CD14-positive monocyte (primary cell): Measurements from ENCODE around the gene MYO1C. TPM values are rescaled to one million over a fixed set of nuclear protein-coding genes. Genes with fewer than 3 reads are reported as not detected.

Experiments used
- DNase-seq, 3 donors: peaks; one replicate each; pipeline ENCODE4 v3.0.0-alpha.2; 2011 to 2022
- H2AFZ ChIP-seq: 2 replicates; pipeline ENCODE4 v1.6.0; 2012; ENCODE audit warnings: mild to moderate bottlenecking, low read depth, low read length, inconsistent platforms; ENCODE audit not compliant: insufficient read depth, poor library complexity, severe bottlenecking
- H3K27ac ChIP-seq, 2 donors: 1 replicate in 1 of 2; 2 replicates in 1 of 2; pipeline ENCODE4 v1.5.1; 2012 to 2013; ENCODE audit warnings: low read length in 2 of 2, control low read depth in 1 of 2, inconsistent platforms in 1 of 2, low read depth in 1 of 2, mild to moderate bottlenecking in 1 of 2
- H3K27me3 ChIP-seq, 2 donors: one replicate each; pipeline versions ENCODE4 v1.6.0 to v1.6.1; 2011 to 2013; ENCODE audit warnings: low read length in 2 of 2; ENCODE audit not compliant: control insufficient read depth in 2 of 2, insufficient read depth in 2 of 2
- H3K36me3 ChIP-seq, 2 donors: replicated peaks in 1 of 2; 1 replicate in 1 of 2; 2 replicates in 1 of 2; pipeline versions ENCODE4 v1.5.1 to v1.6.1; 2012 to 2013; ENCODE audit warnings: low read length in 2 of 2, control low read depth in 1 of 2, inconsistent platforms in 1 of 2, mild to moderate bottlenecking in 1 of 2; ENCODE audit not compliant: insufficient read depth in 2 of 2, control insufficient read depth in 1 of 2
- H3K4me1 ChIP-seq, 2 donors: 1 replicate in 1 of 2; 2 replicates in 1 of 2; pipeline versions ENCODE4 v1.5.1 to v1.6.1; 2012 to 2013; ENCODE audit warnings: low read length in 2 of 2, control low read depth in 1 of 2, inconsistent platforms in 1 of 2, mild to moderate bottlenecking in 1 of 2, moderate library complexity in 1 of 2; ENCODE audit not compliant: insufficient read depth in 2 of 2, control insufficient read depth in 1 of 2
- H3K4me2 ChIP-seq: replicated peaks from 2 replicates; pipeline ENCODE3; 2012; ENCODE audit warnings: low read length, moderate library complexity, mild to moderate bottlenecking; ENCODE audit not compliant: poor library complexity, severe bottlenecking; ENCODE audit errors: extremely low read depth
- H3K4me3 ChIP-seq, 3 experiments: fragments of 200-600 bp in 1 of 3; sonication (generic) in 1 of 3; replicated peaks in 1 of 3; 1 replicate in 2 of 3; 2 replicates in 1 of 3; pipeline ENCODE4 v1.5.1; 2011 to 2013; ENCODE audit warnings: low read length in 3 of 3, mild to moderate bottlenecking in 3 of 3, control low read depth in 2 of 3, low read depth in 2 of 3, inconsistent platforms in 1 of 3, moderate library complexity in 1 of 3
- H3K79me2 ChIP-seq: 2 replicates; pipeline ENCODE4 v1.6.0; 2012; ENCODE audit warnings: mild to moderate bottlenecking, control low read depth, inconsistent platforms, low read length, moderate library complexity; ENCODE audit not compliant: insufficient read depth
- H3K9ac ChIP-seq: 2 replicates; pipeline ENCODE4 v1.6.0; 2017; ENCODE audit warnings: low read length, mild to moderate bottlenecking; ENCODE audit not compliant: insufficient read depth, poor library complexity, severe bottlenecking
- H3K9me3 ChIP-seq, 2 donors: replicated peaks in 1 of 2; 1 replicate in 1 of 2; 2 replicates in 1 of 2; pipeline versions ENCODE4 v1.5.1 to v1.6.1; 2012 to 2013; ENCODE audit warnings: low read length in 2 of 2, control low read depth in 1 of 2; ENCODE audit not compliant: control insufficient read depth in 1 of 2, insufficient read depth in 1 of 2
- H4K20me1 ChIP-seq: 2 replicates; pipeline ENCODE4 v1.6.0; 2012; ENCODE audit warnings: mild to moderate bottlenecking, low read length, control low read depth, moderate library complexity; ENCODE audit not compliant: insufficient read depth
- H3K27ac Mint-ChIP-seq, 7 donors: one replicate each; pipeline ENCODE4 v1.8.0; 2020; ENCODE audit warnings: mild to moderate bottlenecking in 7 of 7, mixed read lengths in 7 of 7, moderate library complexity in 6 of 7, inconsistent platforms in 2 of 7
- H3K27me3 Mint-ChIP-seq, 3 donors: one replicate each; pipeline ENCODE4 v1.8.0; 2021 to 2022; ENCODE audit warnings: low read depth in 3 of 3, mild to moderate bottlenecking in 3 of 3, mixed read lengths in 3 of 3, moderate library complexity in 3 of 3, inconsistent platforms in 1 of 3
- H3K36me3 Mint-ChIP-seq, 2 donors: one replicate each; pipeline ENCODE4 v1.8.0; 2020; ENCODE audit warnings: mixed read lengths in 2 of 2, inconsistent platforms in 1 of 2, mild to moderate bottlenecking in 1 of 2
- H3K4me1 Mint-ChIP-seq: one replicate; pipeline ENCODE4 v1.8.0; 2020; ENCODE audit warnings: mild to moderate bottlenecking, mixed read lengths
- H3K4me3 Mint-ChIP-seq, 2 donors: one replicate each; pipeline ENCODE4 v1.8.0; 2020; ENCODE audit warnings: mild to moderate bottlenecking in 2 of 2, mixed read lengths in 2 of 2, moderate library complexity in 1 of 2
- H3K9me3 Mint-ChIP-seq, 7 donors: one replicate each; pipeline ENCODE4 v1.8.0; 2020 to 2022; ENCODE audit warnings: mixed read lengths in 7 of 7, mild to moderate bottlenecking in 6 of 7, moderate library complexity in 6 of 7, inconsistent platforms in 2 of 7
- WGBS: methylation state at CpG from one replicate; pipeline ENCODE4 v1.1.5; 2013; ENCODE audit warnings: missing lambda C conversion rate; ENCODE audit not compliant: insufficient coverage; 5-methylcytosine and 5-hydroxymethylcytosine counted together
- intact Hi-C, 2 donors: fragments of 100-400 bp; cut with micrococcal nuclease; formaldehyde crosslinking; loops; one replicate each; pipeline versions ENCODE4 v1.15.0 to v1.15.1; 2023
- polyA plus RNA-seq, 3 donors: library from polyadenylated mRNA; depleted of rRNA in 1 of 3; unstranded in 2 of 3; stranded (reverse) in 1 of 3; fragments of 300-500 nt in 2 of 3; fragments of >200 nt in 1 of 3; fragmentation: Illumina TruSeq in 2 of 3; gene quantifications; 1 replicate in 2 of 3; 2 replicates in 1 of 3; pipeline ENCODE4 v1.2.3, GENCODE V29; 2012 to 2021
- TF ChIP-seq, protein P1 (sequence below): fragments of 200-600 bp; IDR thresholded peaks from one replicate; pipeline ENCODE4 v1.8.0; 2022; ENCODE audit warnings: antibody characterized with exemption, mild to moderate bottlenecking

The MYO1C gene
- polyA plus RNA-seq, 3 donors = 2.5 to 9.5 (median 3.1) TPM

DNA sequence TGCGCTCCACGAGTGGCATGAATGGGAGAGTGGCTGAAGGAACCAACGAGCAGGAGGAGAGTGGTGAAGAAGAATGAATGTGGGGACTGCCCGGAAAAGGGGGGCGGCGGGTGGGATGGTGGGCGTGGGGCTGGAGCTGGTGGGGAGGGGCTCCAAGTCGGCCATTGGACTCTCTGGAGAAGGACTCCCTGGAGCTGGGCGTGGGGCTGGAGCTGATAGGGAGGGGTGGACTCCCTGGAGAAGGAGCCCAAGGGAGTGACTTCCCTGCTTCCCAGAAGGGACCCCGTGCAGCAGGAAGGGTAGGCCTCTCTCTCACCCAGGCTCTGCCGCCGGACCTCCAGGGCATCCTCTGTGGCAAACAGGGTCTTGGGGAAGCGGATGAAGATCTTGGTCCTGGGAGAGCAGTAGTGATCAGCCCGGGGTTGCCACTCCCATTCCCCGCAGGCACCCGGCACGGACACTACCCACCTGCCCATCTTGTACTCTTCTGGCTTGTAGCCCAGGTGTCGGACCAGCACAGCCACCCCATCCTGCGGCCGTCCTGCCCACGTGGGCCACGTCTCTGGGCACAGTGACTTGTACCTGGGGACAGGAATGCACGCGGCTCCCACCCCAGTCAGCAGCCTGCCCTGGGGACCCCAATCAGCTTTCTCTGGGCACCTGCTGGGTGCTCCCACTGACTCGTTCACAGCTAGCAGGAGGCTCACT, 21.6 kb downstream of the MYO1C start:
- no peak for DNase-seq
- peaks cover 27 to 28% of the 10 kb centered on the region in 2 donors for H3K4me1 ChIP-seq

DNA sequence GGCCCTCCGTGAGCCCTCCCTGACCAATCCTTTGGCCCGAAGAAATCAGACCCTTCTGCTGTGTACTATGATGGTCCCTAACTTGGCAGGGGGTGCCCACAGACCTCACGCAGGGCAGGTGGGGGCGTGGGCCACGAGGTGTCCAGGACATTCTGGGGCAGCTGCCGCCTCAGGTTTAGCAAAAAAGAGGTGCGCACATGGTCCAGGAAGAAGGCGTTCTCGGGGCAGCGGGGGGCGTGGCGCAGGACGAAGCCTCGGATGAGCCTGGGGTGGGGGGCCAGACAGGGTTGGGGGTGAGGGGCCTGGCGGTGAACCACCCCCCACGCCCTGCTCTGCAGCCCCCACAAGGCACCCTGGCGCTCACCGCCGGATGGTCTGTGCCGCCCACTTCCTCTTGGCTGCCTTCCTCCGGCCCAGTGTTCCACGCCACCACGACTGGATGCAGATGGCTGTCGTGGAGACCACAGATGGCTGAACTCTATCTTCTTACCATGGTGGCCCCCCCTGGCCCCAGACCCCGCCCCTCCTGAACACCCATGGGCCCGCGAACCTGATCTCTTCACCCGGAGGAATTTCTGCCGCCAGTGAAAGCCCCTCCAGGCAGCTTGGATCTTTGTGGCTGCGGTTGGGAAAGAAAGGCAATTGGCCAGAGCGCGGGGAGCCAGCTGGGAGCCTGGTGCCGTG, 22.3 kb downstream of the MYO1C start:
- no peak overlapping the region for H2AFZ ChIP-seq
- peaks cover 0 to 10% (median 8%) of the 10 kb centered on the region in 7 donors for H3K9me3 Mint-ChIP-seq
- H3K27me3 Mint-ChIP-seq = peaks cover 30 to 72% (median 50%) of the 10 kb centered on the region in 3 donors
- 40% methylated on average over 22 of the region's 33 CpGs for WGBS
- peak overlapping the region in 1 of 2 donors; percentile 35 for H3K4me3 Mint-ChIP-seq
- H3K9me3 ChIP-seq = peaks cover 0 to 7% of the 10 kb centered on the region in 2 donors
- no peak overlapping the region for H3K4me2 ChIP-seq
- peaks cover 27 to 28% of the 10 kb centered on the region in 2 donors for H3K4me1 ChIP-seq
- no peak overlapping the region for H3K9ac ChIP-seq
- H3K4me3 ChIP-seq = no peak overlapping the region
- H3K4me1 Mint-ChIP-seq = peaks cover 30% of the 10 kb centered on the region
- no peaks in the 10 kb centered on the region for H3K36me3 ChIP-seq
- H4K20me1 ChIP-seq = peaks cover 9% of the 10 kb centered on the region
- peak overlapping the region in 1 of 7 donors; percentile 55 for H3K27ac Mint-ChIP-seq
- TF ChIP-seq, protein P1, sequence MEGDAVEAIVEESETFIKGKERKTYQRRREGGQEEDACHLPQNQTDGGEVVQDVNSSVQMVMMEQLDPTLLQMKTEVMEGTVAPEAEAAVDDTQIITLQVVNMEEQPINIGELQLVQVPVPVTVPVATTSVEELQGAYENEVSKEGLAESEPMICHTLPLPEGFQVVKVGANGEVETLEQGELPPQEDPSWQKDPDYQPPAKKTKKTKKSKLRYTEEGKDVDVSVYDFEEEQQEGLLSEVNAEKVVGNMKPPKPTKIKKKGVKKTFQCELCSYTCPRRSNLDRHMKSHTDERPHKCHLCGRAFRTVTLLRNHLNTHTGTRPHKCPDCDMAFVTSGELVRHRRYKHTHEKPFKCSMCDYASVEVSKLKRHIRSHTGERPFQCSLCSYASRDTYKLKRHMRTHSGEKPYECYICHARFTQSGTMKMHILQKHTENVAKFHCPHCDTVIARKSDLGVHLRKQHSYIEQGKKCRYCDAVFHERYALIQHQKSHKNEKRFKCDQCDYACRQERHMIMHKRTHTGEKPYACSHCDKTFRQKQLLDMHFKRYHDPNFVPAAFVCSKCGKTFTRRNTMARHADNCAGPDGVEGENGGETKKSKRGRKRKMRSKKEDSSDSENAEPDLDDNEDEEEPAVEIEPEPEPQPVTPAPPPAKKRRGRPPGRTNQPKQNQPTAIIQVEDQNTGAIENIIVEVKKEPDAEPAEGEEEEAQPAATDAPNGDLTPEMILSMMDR = no peak
- H3K27ac ChIP-seq = no peak overlapping the region
- H3K36me3 Mint-ChIP-seq = peaks cover 18 to 19% of the 10 kb centered on the region in 2 donors
- intact Hi-C loops = no loop called here
- no peaks in the 10 kb centered on the region for H3K79me2 ChIP-seq
- H3K27me3 ChIP-seq = peaks cover 0 to 47% of the 10 kb centered on the region in 2 donors
- no peak for DNase-seq

More for the DNA sequence above, 21.6 kb downstream of the MYO1C start:
- Histone ChIP-seq H4K20me1 (peaks cover 9% of the 10 kb centered on the region), H3K27ac (no peak overlapping the region), H2AFZ (no peak overlapping the region), H3K36me3 (no peaks in the 10 kb centered on the region), H3K9me3 (peaks cover 0 to 7% of the 10 kb centered on the region in 2 donors), H3K27me3 (peaks cover 0 to 40% of the 10 kb centered on the region in 2 donors), H3K4me2 (no peak overlapping the region), H3K79me2 (no peaks in the 10 kb centered on the region), H3K9ac (no peak overlapping the region), H3K4me3 (no peak overlapping the region)
- peak overlapping the region in 1 of 2 donors; percentile 35 for H3K4me3 Mint-ChIP-seq
- peaks cover 26 to 65% (median 44%) of the 10 kb centered on the region in 3 donors for H3K27me3 Mint-ChIP-seq
- intact Hi-C loops = no loop called here
- H3K9me3 Mint-ChIP-seq = peaks cover 0 to 10% (median 6%) of the 10 kb centered on the region in 7 donors
- H3K27ac Mint-ChIP-seq = peak overlapping the region in 1 of 7 donors; percentile 55
- peaks cover 18 to 19% of the 10 kb centered on the region in 2 donors for H3K36me3 Mint-ChIP-seq
- TF ChIP-seq, protein P1 = no peak
- peaks cover 30% of the 10 kb centered on the region for H3K4me1 Mint-ChIP-seq
- WGBS = 85% methylated on average over 23 of the region's 25 CpGs
